HFF-Myc (cell line): ENCODE measurements around the gene RNLS.

Experiments used
- DNase-seq: peaks from one replicate; pipeline ENCODE4 v3.0.0-alpha.2; 2011; ENCODE audit warnings: low read depth; ENCODE audit errors: extremely low read depth
- H3K4me3 ChIP-seq: replicated peaks from 2 replicates; pipeline ENCODE4 v1.5.1; 2011; ENCODE audit warnings: low read depth, mild to moderate bottlenecking, control low read depth, low read length
- TF ChIP-seq, protein P1 (sequence below): IDR thresholded peaks from 2 replicates; pipeline ENCODE4 v1.5.1; 2012; ENCODE audit warnings: mild to moderate bottlenecking, low read depth, low read length, control low read depth; ENCODE audit errors: missing control alignments

Gene RNLS

DNA sequence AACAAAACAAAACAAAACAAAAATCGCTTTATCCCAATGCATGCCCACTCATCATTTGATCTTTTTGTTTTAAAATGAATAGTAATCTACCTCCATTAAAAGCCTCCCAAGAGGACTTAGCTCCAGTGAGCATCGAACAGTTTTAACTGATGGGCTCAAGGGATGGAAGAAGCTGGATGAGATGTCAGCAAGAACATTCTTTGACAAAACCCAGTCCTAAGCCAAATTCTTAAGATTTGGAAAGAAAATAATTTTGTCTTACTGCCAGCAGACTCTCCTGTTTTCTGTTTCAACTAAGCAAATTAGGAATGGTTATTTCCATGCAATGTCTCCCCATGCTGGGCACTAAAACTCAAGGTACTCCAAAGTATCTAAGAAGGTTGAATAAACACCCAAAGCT lies 127.3 kb downstream of the RNLS start:
- H3K4me3 ChIP-seq: no peak overlapping the region
- TF ChIP-seq, protein P1, sequence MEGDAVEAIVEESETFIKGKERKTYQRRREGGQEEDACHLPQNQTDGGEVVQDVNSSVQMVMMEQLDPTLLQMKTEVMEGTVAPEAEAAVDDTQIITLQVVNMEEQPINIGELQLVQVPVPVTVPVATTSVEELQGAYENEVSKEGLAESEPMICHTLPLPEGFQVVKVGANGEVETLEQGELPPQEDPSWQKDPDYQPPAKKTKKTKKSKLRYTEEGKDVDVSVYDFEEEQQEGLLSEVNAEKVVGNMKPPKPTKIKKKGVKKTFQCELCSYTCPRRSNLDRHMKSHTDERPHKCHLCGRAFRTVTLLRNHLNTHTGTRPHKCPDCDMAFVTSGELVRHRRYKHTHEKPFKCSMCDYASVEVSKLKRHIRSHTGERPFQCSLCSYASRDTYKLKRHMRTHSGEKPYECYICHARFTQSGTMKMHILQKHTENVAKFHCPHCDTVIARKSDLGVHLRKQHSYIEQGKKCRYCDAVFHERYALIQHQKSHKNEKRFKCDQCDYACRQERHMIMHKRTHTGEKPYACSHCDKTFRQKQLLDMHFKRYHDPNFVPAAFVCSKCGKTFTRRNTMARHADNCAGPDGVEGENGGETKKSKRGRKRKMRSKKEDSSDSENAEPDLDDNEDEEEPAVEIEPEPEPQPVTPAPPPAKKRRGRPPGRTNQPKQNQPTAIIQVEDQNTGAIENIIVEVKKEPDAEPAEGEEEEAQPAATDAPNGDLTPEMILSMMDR: no peak
- no peak for DNase-seq

DNA sequence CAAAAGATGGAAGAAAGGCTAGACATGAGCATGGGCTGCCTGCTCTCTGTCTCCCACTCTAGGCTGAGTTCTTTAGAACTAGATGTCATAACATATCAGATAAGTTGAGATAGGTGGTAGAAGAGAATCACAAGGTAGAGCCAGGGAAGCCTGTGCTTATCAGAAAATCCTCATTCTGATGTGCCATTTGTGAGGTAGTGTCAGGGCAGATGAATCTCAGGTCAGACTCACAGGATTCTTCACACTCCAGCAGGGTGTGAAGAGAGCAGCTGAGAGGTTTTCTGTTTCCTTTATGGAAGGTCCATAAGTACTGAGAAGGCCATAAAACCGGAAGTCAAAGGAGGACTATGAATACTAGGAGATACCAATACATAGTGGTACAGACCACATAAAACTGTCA lies 132.9 kb downstream of the RNLS start:
- DNase-seq: no peak
- no peak overlapping the region for H3K4me3 ChIP-seq
- TF ChIP-seq, protein P1: no peak

DNA sequence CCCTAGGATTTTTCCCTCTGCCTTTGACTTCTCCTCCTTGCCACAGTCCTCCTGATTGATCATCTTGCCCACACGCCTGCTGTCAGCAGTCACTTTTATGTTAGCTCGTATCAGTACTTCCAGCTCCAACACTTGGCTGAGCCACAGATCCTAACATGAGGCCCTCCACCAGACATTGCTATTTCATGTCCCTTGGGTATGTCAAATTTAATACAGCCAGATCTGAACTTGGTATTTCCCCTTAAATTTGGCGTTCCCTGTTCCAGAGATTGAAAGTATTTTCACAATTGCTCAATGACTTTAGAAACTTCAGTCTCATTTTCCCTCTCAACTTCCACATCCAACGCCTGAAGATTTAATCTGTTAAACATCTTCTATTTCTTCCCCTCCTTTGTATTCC lies 140.4 kb downstream of the RNLS start:
- DNase-seq: no peak
- no peak overlapping the region for H3K4me3 ChIP-seq
- TF ChIP-seq, protein P1: no peak

DNA sequence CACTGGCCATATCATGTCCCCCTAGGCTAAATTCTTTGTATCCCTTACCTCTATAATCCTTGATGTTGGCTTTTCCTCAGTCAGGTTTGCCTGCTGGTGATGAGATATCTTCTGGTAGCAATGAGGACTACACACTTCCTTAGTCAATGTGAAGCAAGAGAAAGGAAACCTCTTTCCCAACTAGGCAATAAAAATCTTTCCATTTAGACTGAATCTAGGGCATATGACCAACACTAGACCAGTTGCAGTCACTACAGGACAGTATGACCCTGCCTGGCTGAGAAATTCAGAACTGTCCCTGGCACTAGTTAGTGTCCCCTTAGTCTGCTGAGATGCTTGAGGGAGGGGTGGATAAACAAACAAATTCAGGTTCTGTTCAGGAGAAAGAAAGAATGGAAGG lies 142.6 kb downstream of the RNLS start:
- DNase-seq: no peak
- H3K4me3 ChIP-seq: no peak overlapping the region
- TF ChIP-seq, protein P1: no peak

DNA sequence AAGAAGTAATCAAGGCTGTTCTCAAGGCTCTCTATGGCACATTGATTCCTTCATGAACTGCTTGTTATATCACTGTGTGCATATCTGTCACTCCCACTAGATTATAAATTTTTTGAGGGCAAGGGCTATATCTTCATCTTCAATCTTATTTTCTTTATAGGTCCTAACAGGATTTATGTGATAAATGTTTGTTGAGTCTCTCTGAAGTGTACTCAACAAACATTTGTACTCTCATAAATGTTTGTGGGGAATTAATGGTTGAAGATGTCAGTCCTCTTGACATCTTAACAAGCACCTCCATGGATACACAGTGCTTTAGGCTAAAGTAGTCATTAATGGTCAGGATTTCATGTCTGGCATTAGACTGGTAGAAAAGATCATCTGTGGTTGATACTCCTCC lies 143.2 kb downstream of the RNLS start:
- TF ChIP-seq, protein P1: no peak
- no peak for DNase-seq
- no peak overlapping the region for H3K4me3 ChIP-seq

DNA sequence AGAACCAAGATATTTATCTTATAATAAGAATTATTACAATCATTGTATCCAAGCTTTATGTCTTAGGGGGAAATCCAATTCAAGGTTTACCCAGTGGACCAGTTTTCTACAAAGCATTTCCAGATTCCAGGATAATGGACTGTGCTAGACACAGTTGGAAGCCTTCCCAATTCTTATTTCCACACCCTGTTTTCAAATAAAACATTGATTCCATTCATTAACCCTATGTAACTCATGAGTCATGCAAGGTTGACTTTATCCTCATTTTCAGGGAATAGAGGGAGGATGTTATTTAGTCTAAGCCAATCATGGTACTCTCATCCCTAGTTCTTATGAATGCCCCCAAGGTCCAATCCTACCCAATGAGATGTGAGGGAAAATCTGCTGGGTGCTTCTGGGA lies 145.7 kb downstream of the RNLS start:
- H3K4me3 ChIP-seq: no peak overlapping the region
- TF ChIP-seq, protein P1: no peak
- DNase-seq: no peak

DNA sequence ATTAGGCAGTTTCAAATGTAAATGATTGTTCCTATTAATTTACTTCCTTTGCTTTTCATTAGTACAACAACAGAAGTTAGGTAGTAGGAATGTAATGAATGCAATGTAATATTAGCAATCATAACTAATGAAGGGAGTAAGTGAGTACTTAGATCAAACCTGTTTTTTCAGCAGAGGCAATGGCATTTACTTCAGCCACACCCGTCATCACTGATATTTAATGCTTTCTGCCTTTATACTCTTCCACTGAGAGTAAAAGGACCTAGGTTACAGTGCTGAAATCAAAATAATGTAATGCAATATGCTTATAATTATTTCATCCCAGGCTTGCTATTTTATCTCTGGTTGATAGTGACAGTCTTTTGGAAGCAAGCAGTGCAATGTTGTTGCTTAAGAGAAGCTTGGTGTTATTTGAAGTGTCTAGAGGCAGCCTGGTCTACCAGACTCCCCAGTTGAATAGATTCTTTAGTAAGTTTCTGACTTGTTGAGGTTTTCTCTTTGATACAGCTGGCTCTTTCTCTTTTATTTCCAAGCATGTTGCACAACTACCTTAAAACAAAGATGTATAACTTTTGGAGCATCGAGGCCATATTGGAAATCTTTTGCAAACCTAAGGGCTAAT lies 149.4 kb downstream of the RNLS start:
- no peak for DNase-seq
- TF ChIP-seq, protein P1: no peak
- H3K4me3 ChIP-seq: no peak overlapping the region
